ENCODE measurements around the gene PCDHGA6.
"Not testable (repeated sequence)": the region's sequence is repeated elsewhere in the genome, so short reads cannot be mapped to it uniquely, and the experiment has no call there.

Gene PCDHGA6

GRCh38 chr5:141394401-141395187 is 20.9 kb downstream of the PCDHGA6 start:
- not testable (repeated sequence) for FAIRE-seq

DNA sequence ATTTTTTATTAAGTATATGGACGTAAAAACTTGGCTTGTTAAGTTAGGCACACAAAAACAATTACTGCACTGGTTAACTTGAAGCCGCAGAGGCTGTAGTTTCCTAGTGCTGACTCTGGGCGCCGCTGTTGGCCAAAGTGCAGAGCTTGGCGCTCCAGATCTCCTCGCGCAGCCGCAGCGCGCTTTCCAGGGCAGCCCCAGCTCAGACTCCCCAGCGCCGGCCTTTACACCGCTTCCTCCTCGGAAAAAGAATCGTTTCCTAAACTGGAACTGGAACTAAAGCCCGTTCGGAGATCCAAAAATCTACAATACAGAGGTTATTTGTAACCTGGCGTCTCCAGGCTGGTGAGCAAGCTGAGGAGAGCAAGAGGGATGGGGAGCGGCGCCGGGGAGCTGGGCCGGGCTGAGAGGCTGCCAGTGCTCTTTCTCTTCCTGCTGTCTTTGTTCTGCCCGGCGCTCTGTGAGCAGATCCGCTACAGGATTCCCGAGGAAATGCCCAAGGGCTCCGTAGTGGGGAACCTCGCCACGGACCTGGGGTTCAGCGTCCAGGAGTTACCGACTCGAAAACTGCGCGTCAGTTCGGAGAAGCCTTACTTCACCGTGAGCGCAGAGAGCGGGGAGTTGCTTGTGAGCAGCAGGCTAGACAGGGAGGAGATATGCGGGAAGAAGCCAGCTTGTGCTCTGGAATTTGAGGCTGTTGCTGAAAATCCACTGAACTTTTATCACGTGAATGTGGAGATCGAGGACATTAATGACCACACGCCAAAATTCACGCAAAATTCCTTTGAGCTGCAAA is 24.3 kb downstream of the PCDHGA6 start, which contains the start of gene PCDHGB5:
Gene PCDHGB5 (plus strand): TSS at position 192 of the 796 bp plus-strand sequence. CDS start 181 bp downstream, at position 373.
- FAIRE-seq = not testable (repeated sequence)

- FAIRE-seq = no peak
Observed at GRCh38 chr5:141398608-141399007, 24.9 kb downstream of the PCDHGA6 start.

GRCh38 chr5:141399555-141400258 is 26.0 kb downstream of the PCDHGA6 start:
- FAIRE-seq = no peak

GRCh38 chr5:141402553-141403243 is 29.0 kb downstream of the PCDHGA6 start, which contains the start of gene PCDHGA9:
TSS of gene PCDHGA9 (plus strand) at chr5:141402778. CDS start at chr5:141402953, 175 bp downstream.
- FAIRE-seq = no peak

DNA sequence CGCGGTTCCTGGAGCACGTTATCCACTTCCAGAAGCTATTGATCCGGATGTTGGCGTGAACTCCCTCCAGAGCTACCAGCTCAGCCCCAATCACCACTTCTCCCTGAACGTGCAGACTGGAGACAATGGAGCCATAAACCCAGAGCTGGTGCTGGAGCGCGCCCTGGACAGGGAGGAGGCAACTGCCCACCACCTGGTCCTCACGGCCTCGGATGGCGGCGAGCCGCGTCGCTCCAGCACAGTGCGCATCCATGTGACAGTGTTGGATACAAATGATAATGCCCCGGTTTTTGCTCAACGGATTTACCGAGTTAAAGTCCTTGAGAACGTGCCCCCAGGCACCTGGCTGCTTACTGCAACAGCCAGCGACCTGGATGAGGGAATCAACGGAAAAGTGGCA is 29.7 kb downstream of the PCDHGA6 start:
- no peak for FAIRE-seq

- FAIRE-seq = not testable (repeated sequence)
Observed at GRCh38 chr5:141407790-141408505, 34.3 kb downstream of the PCDHGA6 start, which contains the start of gene PCDHGB6. TSS of gene PCDHGB6 (plus strand) at chr5:141408021. CDS start at chr5:141408203, 182 bp downstream.

- FAIRE-seq = no peak
Observed at GRCh38 chr5:141409598-141410306, 36.1 kb downstream of the PCDHGA6 start.

- no peak for FAIRE-seq
Observed at GRCh38 chr5:141411575-141411974, 37.9 kb downstream of the PCDHGA6 start.

DNA sequence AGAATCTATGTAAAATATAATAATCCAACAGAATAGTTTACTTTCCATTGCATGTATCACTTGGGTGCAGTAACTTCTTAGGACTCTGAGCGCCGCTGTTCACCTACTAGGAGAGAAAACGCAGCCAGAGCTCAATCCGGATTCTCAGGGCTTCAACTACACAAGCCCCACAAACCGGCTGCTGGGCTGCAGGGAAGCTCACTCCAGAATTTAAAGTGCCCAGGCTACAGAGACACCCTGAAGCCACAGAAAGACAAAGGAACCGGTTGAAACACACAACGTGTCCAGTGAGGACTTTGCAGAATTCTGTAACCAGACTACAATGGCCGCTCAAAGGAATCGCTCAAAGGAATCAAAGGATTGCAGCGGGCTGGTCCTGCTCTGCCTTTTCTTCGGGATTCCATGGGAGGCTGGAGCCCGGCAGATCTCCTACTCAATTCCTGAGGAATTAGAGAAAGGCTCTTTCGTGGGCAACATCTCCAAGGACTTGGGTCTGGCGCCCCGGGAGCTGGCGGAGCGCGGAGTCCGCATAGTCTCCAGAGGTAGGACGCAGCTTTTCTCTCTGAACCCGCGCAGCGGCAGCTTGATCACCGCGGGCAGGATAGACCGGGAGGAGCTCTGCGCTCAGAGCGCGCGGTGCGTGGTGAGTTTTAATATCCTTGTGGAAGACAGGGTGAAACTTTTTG is 39.3 kb downstream of the PCDHGA6 start, which contains the start of gene PCDHGA10:
Gene PCDHGA10 (plus strand): TSS at position 134 of the 686 bp plus-strand sequence. CDS start 189 bp downstream, at position 323.
- FAIRE-seq = no peak

DNA sequence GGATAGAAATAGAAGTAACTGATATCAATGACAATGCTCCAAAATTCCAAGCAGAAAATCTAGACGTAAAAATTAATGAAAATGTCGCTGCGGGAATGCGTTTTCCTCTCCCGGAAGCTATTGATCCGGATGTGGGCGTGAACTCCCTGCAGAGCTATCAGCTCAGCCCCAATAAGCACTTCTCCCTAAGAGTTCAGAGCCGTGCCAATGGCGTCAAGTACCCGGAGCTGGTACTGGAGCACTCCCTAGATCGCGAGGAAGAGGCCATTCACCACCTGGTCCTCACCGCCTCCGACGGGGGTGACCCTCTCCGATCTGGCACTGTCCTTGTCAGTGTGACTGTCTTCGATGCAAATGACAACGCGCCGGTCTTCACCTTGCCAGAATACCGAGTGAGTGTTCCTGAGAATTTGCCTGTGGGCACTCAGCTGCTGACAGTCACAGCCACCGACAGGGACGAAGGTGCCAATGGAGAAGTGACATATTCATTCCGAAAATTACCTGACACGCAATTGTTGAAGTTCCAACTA is 39.9 kb downstream of the PCDHGA6 start:
- no peak for FAIRE-seq

GRCh38 chr5:141414548-141415274 is 41.0 kb downstream of the PCDHGA6 start:
- not testable (repeated sequence) for FAIRE-seq

GRCh38 chr5:141415275-141415618 is 41.6 kb downstream of the PCDHGA6 start:
- FAIRE-seq = not testable (repeated sequence)

GRCh38 chr5:141417494-141418172 is 43.9 kb downstream of the PCDHGA6 start, which contains the start of gene PCDHGB7:
TSS of gene PCDHGB7 (plus strand) at chr5:141417677. CDS start at chr5:141417860, 183 bp downstream.
- FAIRE-seq = not testable (repeated sequence)

GRCh38 chr5:141419074-141419880 is 45.6 kb downstream of the PCDHGA6 start:
- FAIRE-seq = no peak

DNA sequence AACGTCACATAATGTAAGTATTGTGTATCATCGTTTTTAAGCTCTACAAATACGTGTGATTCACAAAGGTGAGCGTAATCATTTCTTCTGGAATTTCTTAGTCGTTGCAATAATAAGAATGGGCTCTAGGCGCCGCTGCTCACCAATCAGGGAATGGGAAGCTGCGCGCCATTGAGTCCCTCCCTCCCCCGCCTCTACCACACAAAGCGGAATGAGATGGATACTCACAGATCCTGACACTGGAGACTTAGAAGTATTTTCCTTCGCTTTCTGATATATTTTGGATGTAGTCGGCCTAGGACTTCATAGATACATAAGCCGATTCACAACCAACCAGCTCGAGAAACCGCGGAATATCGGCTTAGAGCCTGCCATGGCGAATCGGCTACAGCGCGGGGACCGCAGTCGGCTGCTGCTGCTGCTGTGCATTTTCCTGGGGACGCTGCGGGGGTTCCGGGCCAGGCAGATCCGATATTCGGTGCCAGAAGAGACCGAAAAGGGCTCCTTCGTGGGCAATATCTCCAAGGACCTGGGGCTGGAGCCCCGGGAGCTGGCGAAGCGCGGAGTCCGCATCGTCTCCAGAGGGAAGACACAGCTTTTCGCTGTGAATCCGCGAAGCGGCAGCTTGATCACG is 47.3 kb downstream of the PCDHGA6 start, which contains the start of gene PCDHGA11:
Gene PCDHGA11 (plus strand): TSS at position 197 of the 634 bp plus-strand sequence. CDS start 177 bp downstream, at position 374.
- no peak for FAIRE-seq

GRCh38 chr5:141421489-141421855 is 47.8 kb downstream of the PCDHGA6 start:
- no peak for FAIRE-seq
